ENCODE data around the gene SMOC1. TPM values are rescaled to one million over a fixed set of nuclear protein-coding genes. Genes with fewer than 3 reads are reported as not detected.

SMOC1 gene
- total and polyA plus RNA-seq, 5 experiments from 2014 or later, result not detected

DNA sequence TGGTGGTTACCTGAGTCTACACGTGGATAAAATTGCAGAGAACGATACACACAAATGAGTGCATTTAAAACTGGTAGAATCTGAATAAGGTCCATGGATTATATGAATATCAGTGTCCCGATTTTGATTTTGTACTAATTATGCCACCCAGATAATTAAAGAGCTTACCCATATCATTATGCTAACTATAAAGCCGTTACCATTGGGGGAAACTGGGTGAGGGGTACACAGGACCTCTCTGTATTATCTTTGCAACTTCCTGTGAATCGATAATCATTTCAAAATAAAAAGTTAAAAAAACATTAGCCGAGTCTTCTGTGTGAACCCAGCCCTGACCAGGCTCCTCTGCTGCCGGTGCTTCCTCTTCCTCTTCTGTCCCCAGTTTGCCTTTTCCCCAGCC lies 107.1 kb downstream of the SMOC1 start:
- peaks cover 8 to 16% (median 14%) of the 10 kb centered on the region in 5 donors for H3K27me3 Mint-ChIP-seq
- H3K4me1 Mint-ChIP-seq, result no peaks in the 10 kb centered on the region
- no peaks in the 10 kb centered on the region for H3K36me3 Mint-ChIP-seq
- H3K27ac Mint-ChIP-seq, result no peak overlapping the region
- DNase-seq, result no peak
- POLR2A ChIA-PET, result no interaction called here
- peaks cover 0 to 4% (median 0%) of the 10 kb centered on the region in 9 donors for H3K9me3 Mint-ChIP-seq
- H3K4me3 Mint-ChIP-seq, result no peak overlapping the region
- no peak for ATAC-seq

DNA sequence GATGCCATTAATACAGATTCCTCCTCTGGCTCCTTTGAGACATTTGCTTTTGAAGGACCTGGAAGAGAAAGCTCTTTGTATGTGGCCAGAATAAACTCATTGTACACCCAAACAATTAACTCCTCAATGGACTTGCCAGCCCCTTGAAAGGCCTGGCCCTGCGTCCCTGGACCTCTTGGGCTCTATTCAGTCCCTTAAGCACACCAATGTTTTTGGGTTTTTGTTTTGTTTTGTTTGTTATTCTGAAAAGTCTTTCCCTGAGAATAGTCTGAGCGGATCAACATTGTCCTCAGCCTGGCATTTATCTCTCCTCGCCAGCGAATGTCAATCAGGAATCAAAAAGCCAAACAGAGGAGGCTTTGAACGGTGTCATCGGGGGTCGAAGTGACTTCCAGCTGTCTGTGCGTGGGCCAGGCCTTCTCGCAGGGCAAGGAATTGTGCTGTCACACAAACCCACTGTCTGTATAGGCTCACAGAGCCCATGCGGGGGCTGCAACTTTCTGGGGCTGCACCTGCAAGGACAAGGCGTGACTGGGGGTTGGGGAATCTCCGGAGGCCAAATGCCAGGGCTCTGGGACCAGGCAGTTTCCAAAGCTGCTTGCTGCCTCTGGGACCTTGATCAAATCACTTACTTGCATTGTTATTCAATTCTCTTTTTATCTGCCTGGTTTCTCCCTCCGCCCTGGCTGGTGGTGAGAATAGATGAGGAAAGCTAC lies 108.3 kb downstream of the SMOC1 start:
- H3K27me3 Mint-ChIP-seq, result peaks cover 6 to 15% (median 8%) of the 10 kb centered on the region in 5 donors
- H3K36me3 Mint-ChIP-seq, result no peaks in the 10 kb centered on the region
- POLR2A ChIA-PET, result no interaction called here
- no peak overlapping the region for H3K27ac Mint-ChIP-seq
- DNase-seq (no peak), ATAC-seq (no peak)
- H3K4me1 Mint-ChIP-seq, result no peaks in the 10 kb centered on the region
- peaks cover 0 to 4% (median 0%) of the 10 kb centered on the region in 9 donors for H3K9me3 Mint-ChIP-seq
- H3K4me3 Mint-ChIP-seq, result no peak overlapping the region

DNA sequence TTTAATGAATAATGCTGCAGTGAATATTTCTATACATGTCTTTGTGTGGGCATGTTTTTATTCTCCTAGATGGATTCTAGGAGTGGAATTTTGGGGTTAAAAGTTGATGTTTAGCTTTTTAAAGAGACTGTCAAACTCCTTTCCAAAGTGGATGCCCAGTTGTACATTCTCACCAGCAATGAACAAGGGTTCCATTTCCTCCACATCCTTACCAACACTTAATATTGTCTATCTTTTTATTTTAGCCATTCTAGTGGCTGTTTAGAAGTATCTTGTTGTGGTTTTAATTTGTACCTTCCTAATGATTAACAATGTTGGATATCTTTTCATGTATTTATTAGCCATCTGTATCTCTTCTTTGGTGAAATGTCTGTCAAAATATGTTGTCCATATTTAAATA lies 109.8 kb downstream of the SMOC1 start:
- POLR2A ChIA-PET, result no interaction called here
- Mint-ChIP-seq H3K27ac (no peak overlapping the region), H3K27me3 (peaks cover 10 to 18% (median 13%) of the 10 kb centered on the region in 5 donors), H3K36me3 (peaks cover 0 to 2% (median 0%) of the 10 kb centered on the region in 3 donors), H3K9me3 (peaks cover 0 to 4% (median 0%) of the 10 kb centered on the region in 9 donors), H3K4me1 (no peaks in the 10 kb centered on the region), H3K4me3 (no peak overlapping the region)
- ATAC-seq, result no peak
- no peak for DNase-seq

DNA sequence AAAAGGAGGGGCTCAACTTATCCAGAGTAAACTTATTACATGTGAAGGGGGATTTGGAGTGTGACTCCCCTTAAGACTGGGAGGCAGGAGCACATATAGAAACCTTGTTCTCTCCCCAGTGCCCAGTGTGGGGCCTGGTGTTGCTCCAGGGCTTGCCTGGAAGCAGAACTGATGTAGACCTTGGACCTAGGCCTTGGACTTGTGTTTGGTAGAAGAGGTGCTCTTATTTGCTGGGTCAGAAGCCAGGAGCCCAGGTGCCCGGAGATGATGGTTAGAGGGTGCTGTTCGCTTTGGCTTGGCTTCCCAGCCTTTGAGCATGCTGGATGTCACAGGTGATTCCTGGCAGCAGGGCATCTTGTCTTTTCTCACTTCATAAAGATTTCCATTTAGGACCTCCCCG lies 110.4 kb downstream of the SMOC1 start:
- POLR2A ChIA-PET, result no interaction called here
- Mint-ChIP-seq H3K27ac (no peak overlapping the region), H3K36me3 (peaks cover 0 to 2% (median 0%) of the 10 kb centered on the region in 3 donors), H3K4me1 (no peaks in the 10 kb centered on the region), H3K4me3 (no peak overlapping the region), H3K9me3 (peaks cover 0 to 4% (median 0%) of the 10 kb centered on the region in 9 donors), H3K27me3 (peaks cover 10 to 25% (median 14%) of the 10 kb centered on the region in 5 donors)
- ATAC-seq (no peak), DNase-seq (no peak)

DNA sequence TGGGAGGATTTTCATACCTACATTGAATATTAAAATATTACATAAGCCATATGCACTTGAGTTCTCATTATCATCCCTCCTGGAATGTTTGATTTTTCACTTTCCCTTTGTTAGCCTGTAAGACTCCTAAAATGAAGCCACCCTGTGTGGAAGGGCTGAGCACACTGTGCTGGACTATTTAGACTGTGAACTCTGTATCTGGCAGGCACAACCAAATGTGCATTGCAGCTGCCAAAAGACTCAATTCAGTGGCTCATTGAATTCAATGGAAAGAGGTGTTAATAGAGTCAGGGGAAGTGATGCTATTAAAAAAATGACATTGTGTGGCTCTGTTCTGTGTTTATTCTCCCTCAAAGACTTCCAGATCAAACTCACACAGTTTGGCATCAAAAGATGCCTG lies 111.1 kb downstream of the SMOC1 start:
- Mint-ChIP-seq H3K4me1 (no peaks in the 10 kb centered on the region), H3K36me3 (peaks cover 0 to 2% (median 0%) of the 10 kb centered on the region in 3 donors), H3K4me3 (no peak overlapping the region), H3K9me3 (peaks cover 0 to 4% (median 0%) of the 10 kb centered on the region in 9 donors), H3K27ac (no peak overlapping the region), H3K27me3 (peaks cover 10 to 32% (median 16%) of the 10 kb centered on the region in 5 donors)
- no peak for ATAC-seq
- no peak for DNase-seq
- POLR2A ChIA-PET, result no interaction called here

DNA sequence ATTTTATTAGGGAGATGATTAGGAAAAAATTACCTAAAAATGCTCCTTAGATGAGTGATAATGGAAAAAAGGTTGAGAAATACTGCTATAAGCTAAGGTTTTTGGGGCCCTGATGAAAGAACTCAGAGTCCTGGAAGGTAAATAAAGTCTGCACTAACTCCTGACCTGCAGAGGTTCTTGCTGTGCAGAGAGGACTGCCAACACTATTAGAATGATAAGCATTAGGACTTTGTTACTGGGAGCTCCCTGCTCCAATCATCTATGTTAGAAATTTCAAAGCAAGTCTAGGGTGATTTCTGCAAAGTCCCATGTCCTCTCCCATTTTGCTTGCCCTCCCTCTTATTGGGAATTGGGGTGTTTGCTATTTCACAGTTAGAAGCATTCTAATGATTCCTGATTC lies 112.2 kb downstream of the SMOC1 start:
- no peak for DNase-seq
- H3K27me3 Mint-ChIP-seq, result peaks cover 10 to 32% (median 14%) of the 10 kb centered on the region in 5 donors
- peaks cover 0 to 2% (median 0%) of the 10 kb centered on the region in 3 donors for H3K36me3 Mint-ChIP-seq
- H3K4me1 Mint-ChIP-seq, result no peaks in the 10 kb centered on the region
- H3K27ac Mint-ChIP-seq, result no peak overlapping the region
- H3K9me3 Mint-ChIP-seq, result peaks cover 0 to 4% (median 0%) of the 10 kb centered on the region in 9 donors
- POLR2A ChIA-PET, result no interaction called here
- H3K4me3 Mint-ChIP-seq, result no peak overlapping the region
- no peak for ATAC-seq

DNA sequence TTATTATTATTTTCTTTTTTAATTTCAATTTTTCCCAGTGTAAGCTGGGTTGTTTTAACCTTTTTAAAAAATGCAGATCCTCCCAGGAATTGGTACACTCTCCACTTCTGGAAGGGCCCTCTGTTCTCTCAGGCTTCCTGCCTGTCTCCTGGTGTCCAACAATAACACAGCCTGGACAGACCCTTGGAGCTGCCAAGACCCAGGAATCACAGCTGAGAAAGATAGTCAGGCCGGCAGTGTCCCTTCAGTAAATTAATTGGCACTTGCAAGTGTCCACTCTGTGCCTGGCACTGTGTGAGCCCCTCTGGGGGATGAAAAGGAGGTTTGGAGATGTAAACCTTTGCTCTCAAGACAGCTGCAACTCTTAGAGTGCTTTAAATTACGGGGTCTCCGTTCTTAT lies 113.3 kb downstream of the SMOC1 start:
- ATAC-seq, result no peak
- POLR2A ChIA-PET, result no interaction called here
- H3K36me3 Mint-ChIP-seq, result peaks cover 0 to 2% (median 0%) of the 10 kb centered on the region in 3 donors

DNA sequence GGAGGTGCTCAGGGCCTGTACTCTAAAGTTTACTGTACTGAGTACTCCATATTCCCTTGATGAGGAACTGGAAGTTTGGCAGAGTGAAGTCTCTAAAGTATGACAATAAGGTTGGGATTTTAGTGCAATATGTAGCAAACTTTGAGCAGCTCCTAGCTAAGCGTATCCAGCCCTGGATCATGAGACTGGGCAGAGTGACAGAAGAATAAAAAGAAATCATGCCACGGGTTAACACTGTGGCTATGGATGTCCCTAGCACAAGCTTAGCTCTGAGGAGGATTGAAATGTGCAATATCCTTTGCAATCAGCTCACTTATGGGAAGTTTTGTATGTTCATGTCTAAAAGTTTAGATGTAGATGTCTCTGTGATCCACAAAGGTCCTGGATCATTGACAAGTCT lies 114.1 kb downstream of the SMOC1 start:
- H3K4me1 Mint-ChIP-seq, result no peaks in the 10 kb centered on the region
- H3K36me3 Mint-ChIP-seq, result peaks cover 0 to 2% (median 0%) of the 10 kb centered on the region in 3 donors
- H3K27ac Mint-ChIP-seq, result no peak overlapping the region
- POLR2A ChIA-PET, result no interaction called here
- peaks cover 0 to 4% (median 0%) of the 10 kb centered on the region in 9 donors for H3K9me3 Mint-ChIP-seq
- H3K27me3 Mint-ChIP-seq, result peaks cover 9 to 32% (median 14%) of the 10 kb centered on the region in 5 donors
- DNase-seq (no peak), ATAC-seq (no peak)
- H3K4me3 Mint-ChIP-seq, result no peak overlapping the region

More for the DNA sequence above, 113.3 kb downstream of the SMOC1 start:
- no peak overlapping the region for H3K27ac Mint-ChIP-seq
- DNase-seq, result no peak
- H3K4me1 Mint-ChIP-seq, result no peaks in the 10 kb centered on the region
- peaks cover 10 to 32% (median 12%) of the 10 kb centered on the region in 5 donors for H3K27me3 Mint-ChIP-seq
- peaks cover 0 to 4% (median 0%) of the 10 kb centered on the region in 9 donors for H3K9me3 Mint-ChIP-seq
- no peak overlapping the region for H3K4me3 Mint-ChIP-seq

DNA sequence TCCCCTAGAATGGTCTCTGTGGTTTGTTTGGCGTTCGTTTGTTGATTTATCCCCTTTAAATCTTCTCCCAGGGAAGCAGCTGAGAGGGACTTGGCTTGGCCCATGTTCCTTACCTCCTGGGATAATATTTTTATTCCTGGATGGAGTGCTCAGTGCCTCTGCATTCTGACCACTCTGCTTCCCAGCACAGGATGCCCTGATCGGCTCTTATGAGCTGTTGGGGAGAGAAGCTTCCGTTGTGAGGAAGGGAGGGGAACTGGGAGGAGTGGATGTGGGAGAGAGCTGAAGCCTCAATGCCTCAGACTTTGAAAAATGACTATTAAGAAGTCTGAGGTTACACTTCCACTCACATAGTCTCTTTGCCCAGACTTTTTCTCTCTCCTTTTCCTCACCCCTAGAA lies 114.8 kb downstream of the SMOC1 start:
- Mint-ChIP-seq H3K27me3 (peaks cover 5 to 32% (median 14%) of the 10 kb centered on the region in 5 donors), H3K27ac (no peak overlapping the region), H3K36me3 (peaks cover 0 to 2% (median 0%) of the 10 kb centered on the region in 3 donors), H3K4me3 (no peak overlapping the region), H3K9me3 (peaks cover 0 to 2% (median 0%) of the 10 kb centered on the region in 9 donors), H3K4me1 (no peaks in the 10 kb centered on the region)
- ATAC-seq (no peak), DNase-seq (no peak)
- POLR2A ChIA-PET, result no interaction called here

DNA sequence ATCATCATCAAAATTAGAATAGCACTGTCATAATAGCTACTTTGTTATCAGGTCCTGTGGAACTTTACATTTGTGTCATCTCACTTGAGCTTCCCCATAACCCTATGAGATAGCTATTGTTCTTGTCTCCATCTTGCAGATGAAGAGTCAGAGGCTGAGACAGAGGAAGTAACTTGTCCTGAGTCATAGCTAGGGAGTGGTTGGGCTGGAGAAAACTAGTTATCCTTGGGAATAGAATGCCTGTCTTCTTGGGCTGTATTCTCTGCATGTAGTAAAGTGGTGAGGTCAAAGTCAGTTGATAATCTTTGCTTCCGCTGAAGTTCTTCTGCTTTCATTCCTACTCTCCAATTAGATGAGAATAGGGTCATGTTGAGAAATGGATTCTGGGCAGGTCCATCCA lies 117.0 kb downstream of the SMOC1 start:
- no peak overlapping the region for H3K27ac Mint-ChIP-seq

DNA sequence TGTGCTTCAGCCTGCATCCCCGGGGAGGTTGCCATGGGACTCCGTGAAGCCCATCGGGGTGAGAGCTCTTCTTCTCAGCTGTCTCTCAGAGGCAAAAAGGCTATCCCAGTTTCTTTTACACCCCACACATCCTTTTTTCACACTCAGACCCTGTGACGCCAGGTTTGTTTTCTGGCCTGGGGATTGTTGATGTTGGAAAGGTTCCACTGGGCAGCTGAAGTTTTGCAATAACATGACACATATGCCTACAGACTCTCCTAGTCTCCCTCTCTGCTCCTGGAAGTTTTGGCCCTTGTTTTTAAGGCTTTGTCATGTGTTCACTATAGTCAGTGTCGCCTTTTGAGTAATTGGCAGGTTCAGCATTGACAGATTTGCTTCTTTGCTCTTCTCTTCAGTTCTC lies 118.6 kb downstream of the SMOC1 start:
- Mint-ChIP-seq H3K36me3 (peaks cover 0 to 2% (median 0%) of the 10 kb centered on the region in 3 donors), H3K27me3 (peaks cover 4 to 24% (median 11%) of the 10 kb centered on the region in 5 donors), H3K27ac (no peak overlapping the region), H3K4me1 (no peaks in the 10 kb centered on the region), H3K9me3 (no peaks in the 10 kb centered on the region), H3K4me3 (no peak overlapping the region)
- ATAC-seq (no peak), DNase-seq (no peak)
- POLR2A ChIA-PET, result no interaction called here

More for the DNA sequence above, 117.0 kb downstream of the SMOC1 start:
- H3K9me3 Mint-ChIP-seq, result no peaks in the 10 kb centered on the region
- peaks cover 0 to 2% (median 0%) of the 10 kb centered on the region in 3 donors for H3K36me3 Mint-ChIP-seq
- POLR2A ChIA-PET, result no interaction called here
- H3K4me3 Mint-ChIP-seq, result no peak overlapping the region
- peaks cover 5 to 32% (median 14%) of the 10 kb centered on the region in 5 donors for H3K27me3 Mint-ChIP-seq
- no peaks in the 10 kb centered on the region for H3K4me1 Mint-ChIP-seq
- no peak for DNase-seq
- ATAC-seq, result no peak

DNA sequence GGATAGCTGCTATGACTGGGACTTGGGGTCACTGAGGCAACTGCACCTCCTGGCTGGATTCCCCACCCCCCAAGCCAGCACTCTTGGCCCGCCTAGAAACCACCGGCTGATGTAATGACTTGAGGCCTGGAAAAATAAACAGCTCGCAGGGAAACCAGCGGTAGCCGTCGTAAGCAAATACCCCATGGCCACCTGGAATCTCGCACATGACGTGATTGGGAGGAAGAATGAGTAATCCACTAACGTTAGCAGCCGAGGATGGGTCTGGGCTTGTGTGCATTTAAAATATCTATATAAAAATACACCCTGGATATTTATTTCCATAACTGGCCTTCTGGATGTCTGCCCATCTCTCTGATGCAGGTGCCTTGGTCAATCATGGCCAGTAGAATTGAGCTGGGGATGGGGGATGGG lies 120.1 kb downstream of the SMOC1 start:
- ATAC-seq (no peak), DNase-seq (no peak)
- POLR2A ChIA-PET, result no interaction called here
- H3K27ac Mint-ChIP-seq, result no peak overlapping the region
- no peaks in the 10 kb centered on the region for H3K36me3 Mint-ChIP-seq
- H3K27me3 Mint-ChIP-seq, result peaks cover 2 to 15% (median 8%) of the 10 kb centered on the region in 5 donors
- no peak overlapping the region for H3K4me3 Mint-ChIP-seq
- H3K4me1 Mint-ChIP-seq, result no peaks in the 10 kb centered on the region
- H3K9me3 Mint-ChIP-seq, result no peaks in the 10 kb centered on the region

DNA sequence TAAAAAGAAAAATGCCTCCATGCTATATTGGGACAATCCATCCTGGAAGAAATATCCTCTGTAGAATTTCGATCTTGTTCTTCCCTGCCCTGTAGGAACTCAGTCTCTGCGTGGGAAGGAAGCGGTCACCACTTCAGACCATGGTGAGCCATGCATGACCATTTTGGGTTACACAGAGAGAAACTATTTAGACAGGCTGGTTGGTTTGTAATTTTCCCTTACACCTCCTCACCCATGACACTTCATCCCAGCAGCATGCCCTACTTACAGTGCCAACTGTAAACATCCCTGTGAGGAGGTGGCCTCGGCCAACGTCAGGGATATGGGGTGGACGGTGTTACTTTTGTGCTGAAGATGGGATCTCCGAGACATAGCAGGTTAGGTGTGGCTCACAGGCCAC lies 121.4 kb downstream of the SMOC1 start:
- ATAC-seq, result no peak
- Mint-ChIP-seq H3K36me3 (no peaks in the 10 kb centered on the region), H3K27ac (no peak overlapping the region), H3K4me3 (no peak overlapping the region), H3K27me3 (peaks cover 0 to 10% (median 2%) of the 10 kb centered on the region in 5 donors), H3K9me3 (no peaks in the 10 kb centered on the region), H3K4me1 (no peaks in the 10 kb centered on the region)
- no peak for DNase-seq
- POLR2A ChIA-PET, result no interaction called here
